ENCODE measurements around the gene ISM2. TPM values are rescaled to one million over a fixed set of nuclear protein-coding genes. Genes with fewer than 3 reads are reported as not detected.

ISM2 gene
- total and polyA plus RNA-seq, 2 of the 13 experiments (the other 11 are each of a cell fraction or from before 2014, with no cell fraction given), result 1.8 to 40.7 TPM

DNA sequence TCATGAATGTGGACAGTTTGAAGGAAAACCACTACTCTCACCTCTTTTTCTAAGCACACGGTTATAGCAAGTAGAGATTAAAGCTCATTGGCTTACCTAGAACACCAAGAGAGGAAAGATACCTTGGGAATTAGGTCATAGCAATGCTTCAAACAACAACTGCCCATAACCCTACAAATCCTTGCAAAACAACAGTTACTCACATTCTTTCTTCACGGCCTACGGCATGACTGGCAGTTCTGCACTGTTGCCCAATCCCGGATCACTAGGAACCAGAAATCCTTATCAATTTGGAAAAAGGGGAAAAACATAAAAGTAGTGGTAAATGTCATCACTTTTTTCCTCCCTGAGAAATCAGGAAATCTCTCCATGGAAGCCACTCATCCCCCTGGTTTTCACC is 9.6 kb upstream of the ISM2 start (continued):
- TF ChIP-seq, protein P1, sequence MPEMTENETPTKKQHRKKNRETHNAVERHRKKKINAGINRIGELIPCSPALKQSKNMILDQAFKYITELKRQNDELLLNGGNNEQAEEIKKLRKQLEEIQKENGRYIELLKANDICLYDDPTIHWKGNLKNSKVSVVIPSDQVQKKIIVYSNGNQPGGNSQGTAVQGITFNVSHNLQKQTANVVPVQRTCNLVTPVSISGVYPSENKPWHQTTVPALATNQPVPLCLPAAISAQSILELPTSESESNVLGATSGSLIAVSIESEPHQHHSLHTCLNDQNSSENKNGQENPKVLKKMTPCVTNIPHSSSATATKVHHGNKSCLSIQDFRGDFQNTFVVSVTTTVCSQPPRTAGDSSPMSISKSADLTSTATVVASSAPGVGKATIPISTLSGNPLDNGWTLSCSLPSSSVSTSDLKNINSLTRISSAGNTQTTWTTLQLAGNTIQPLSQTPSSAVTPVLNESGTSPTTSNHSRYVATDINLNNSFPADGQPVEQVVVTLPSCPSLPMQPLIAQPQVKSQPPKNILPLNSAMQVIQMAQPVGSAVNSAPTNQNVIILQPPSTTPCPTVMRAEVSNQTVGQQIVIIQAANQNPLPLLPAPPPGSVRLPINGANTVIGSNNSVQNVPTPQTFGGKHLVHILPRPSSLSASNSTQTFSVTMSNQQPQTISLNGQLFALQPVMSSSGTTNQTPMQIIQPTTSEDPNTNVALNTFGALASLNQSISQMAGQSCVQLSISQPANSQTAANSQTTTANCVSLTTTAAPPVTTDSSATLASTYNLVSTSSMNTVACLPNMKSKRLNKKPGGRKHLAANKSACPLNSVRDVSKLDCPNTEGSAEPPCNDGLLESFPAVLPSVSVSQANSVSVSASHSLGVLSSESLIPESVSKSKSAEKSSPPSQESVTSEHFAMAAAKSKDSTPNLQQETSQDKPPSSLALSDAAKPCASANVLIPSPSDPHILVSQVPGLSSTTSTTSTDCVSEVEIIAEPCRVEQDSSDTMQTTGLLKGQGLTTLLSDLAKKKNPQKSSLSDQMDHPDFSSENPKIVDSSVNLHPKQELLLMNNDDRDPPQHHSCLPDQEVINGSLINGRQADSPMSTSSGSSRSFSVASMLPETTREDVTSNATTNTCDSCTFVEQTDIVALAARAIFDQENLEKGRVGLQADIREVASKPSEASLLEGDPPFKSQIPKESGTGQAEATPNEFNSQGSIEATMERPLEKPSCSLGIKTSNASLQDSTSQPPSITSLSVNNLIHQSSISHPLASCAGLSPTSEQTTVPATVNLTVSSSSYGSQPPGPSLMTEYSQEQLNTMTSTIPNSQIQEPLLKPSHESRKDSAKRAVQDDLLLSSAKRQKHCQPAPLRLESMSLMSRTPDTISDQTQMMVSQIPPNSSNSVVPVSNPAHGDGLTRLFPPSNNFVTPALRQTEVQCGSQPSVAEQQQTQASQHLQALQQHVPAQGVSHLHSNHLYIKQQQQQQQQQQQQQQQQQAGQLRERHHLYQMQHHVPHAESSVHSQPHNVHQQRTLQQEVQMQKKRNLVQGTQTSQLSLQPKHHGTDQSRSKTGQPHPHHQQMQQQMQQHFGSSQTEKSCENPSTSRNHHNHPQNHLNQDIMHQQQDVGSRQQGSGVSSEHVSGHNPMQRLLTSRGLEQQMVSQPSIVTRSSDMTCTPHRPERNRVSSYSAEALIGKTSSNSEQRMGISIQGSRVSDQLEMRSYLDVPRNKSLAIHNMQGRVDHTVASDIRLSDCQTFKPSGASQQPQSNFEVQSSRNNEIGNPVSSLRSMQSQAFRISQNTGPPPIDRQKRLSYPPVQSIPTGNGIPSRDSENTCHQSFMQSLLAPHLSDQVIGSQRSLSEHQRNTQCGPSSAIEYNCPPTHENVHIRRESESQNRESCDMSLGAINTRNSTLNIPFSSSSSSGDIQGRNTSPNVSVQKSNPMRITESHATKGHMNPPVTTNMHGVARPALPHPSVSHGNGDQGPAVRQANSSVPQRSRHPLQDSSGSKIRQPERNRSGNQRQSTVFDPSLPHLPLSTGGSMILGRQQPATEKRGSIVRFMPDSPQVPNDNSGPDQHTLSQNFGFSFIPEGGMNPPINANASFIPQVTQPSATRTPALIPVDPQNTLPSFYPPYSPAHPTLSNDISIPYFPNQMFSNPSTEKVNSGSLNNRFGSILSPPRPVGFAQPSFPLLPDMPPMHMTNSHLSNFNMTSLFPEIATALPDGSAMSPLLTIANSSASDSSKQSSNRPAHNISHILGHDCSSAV (CRISPR knock-in tag; IDR thresholded peaks at IDR 0.05; ENCODE audit: borderline replicate concordance), result no peak
- TF ChIP-seq MAZ (IDR thresholded peaks at IDR 0.05; ENCODE audit: borderline replicate concordance, low read depth, low read length) (no peak), MAZ (CRISPR knock-in tag; IDR thresholded peaks at IDR 0.05; ENCODE audit: low read depth) (no peak), ZZZ3 (CRISPR knock-in tag; IDR thresholded peaks at IDR 0.05; ENCODE audit: borderline replicate concordance) (no peak), ZNF234 (CRISPR knock-in tag; conservative IDR thresholded peaks at IDR 0.05) (no peak), ZNF160 (CRISPR knock-in tag; IDR thresholded peaks at IDR 0.05) (no peak), SNAI1 (CRISPR knock-in tag; IDR thresholded peaks at IDR 0.05; ENCODE audit: borderline replicate concordance) (no peak), ZNF138 (CRISPR knock-in tag; IDR thresholded peaks at IDR 0.05; ENCODE audit: low read depth) (no peak), RXRB (CRISPR knock-in tag; IDR thresholded peaks at IDR 0.05; ENCODE audit: borderline replicate concordance) (0 out of 2 replicates have a peak, but pooled peaks have one; percentile 46), HDAC2 (CRISPR knock-in tag; IDR thresholded peaks at IDR 0.05) (peak; percentile 35; the same call in 1 of the 2 replicates), SP1 (IDR thresholded peaks at IDR 0.05) (no peak), SP1 (CRISPR knock-in tag; IDR thresholded peaks at IDR 0.05) (no peak), KLF13 (CRISPR knock-in tag; IDR thresholded peaks at IDR 0.05) (no peak), ZNF558 (CRISPR knock-in tag; IDR thresholded peaks at IDR 0.05; ENCODE audit: borderline replicate concordance) (no peak), FLYWCH1 (CRISPR knock-in tag; IDR thresholded peaks at IDR 0.05) (no peak)
- TF ChIP-seq, protein P2, sequence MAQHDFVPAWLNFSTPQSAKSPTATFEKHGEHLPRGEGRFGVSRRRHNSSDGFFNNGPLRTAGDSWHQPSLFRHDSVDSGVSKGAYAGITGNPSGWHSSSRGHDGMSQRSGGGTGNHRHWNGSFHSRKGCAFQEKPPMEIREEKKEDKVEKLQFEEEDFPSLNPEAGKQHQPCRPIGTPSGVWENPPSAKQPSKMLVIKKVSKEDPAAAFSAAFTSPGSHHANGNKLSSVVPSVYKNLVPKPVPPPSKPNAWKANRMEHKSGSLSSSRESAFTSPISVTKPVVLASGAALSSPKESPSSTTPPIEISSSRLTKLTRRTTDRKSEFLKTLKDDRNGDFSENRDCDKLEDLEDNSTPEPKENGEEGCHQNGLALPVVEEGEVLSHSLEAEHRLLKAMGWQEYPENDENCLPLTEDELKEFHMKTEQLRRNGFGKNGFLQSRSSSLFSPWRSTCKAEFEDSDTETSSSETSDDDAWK (CRISPR knock-in tag; IDR thresholded peaks at IDR 0.05), result no peak
- TF ChIP-seq, protein P3, sequence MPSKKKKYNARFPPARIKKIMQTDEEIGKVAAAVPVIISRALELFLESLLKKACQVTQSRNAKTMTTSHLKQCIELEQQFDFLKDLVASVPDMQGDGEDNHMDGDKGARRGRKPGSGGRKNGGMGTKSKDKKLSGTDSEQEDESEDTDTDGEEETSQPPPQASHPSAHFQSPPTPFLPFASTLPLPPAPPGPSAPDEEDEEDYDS (CRISPR knock-in tag; IDR thresholded peaks at IDR 0.05), result no peak

Measured in HepG2 (cell line).